Measurements from ENCODE around the gene PRSS53. TPM values are rescaled to one million over a fixed set of nuclear protein-coding genes. Genes with fewer than 3 reads are reported as not detected.

The PRSS53 gene
- total RNA-seq: 0.34 and 1.6 TPM in 2 replicates

DNA sequence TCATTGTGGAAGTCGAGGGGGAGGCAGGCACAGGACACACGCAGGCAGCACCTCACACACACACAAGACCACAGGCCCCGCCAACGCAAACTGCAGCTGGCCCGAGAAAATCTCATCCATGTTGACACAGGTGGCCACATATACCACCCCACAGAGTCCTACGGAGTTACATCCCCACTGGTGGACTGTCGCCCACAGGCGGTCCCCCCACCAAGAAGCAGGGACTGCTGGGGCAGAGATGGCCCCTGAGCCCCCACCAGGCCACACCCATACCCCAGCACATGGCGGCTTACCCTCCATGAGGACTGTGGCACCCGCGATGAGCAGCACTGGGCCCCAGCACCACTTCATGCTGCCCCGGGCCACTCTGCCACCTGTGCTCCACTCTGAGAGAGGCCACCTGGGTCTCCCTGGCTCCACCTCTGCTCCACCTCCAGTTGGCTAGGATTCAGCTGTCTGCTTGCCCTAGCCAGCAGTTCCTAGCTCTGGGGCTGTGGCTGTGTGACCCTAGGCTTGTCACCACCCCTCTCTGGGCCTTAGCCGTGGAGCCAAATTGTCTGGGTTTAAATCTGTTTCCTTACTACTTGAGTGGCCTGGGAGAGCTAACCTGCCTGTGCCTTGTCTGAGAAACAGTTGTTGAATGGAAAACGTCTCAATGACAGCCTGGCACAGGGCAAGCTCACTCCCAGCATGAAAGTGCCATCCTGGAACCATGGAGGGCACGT lies at the start of gene PRSS53:
Gene PRSS53 (minus strand): TSS at position 485 of the 725 bp plus-strand sequence. CDS start 134 bp downstream, at position 351.

DNA sequence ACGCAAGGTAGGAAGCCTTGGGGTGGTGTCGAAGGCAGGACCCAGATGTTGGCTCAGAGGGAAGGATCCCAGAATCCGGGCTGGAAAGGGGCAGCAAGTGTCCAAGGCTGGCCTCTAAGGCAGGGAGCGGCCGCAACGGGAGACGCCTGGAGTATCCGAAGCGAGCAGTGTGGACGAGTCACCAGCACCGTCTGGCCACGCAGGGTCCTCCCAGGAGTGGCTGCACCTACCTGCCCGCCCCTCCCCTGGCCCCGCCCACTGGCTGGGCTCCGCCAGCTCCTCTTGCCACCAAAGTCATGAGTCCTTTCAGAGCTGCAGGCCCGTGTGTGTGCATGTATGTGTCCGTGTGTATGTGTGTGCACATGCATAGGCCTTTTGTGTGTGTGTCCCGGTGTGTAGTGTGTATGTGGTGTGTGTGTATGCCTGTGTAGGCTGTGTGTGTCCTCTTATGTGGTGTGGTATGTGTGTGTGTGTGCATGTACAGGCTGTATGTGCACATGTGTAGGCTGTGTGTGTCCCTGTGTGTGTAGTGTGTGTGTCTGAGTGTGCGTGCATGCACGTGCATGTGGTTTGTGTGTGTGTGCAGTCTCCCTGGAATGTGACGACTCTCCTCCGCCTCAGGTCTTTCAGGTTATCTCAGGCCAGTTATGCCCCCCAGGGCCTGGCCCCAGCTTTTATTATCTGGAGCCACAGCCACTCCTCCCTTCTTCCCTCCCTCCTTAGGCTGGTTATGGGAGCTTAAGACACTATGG lies 47.0 kb upstream of the PRSS53 start, which contains the start of gene PRSS8:
Gene PRSS8 (minus strand): TSS at position 193 of the 752 bp plus-strand sequence. CDS start 229 bp downstream, outside the sequence.

DNA sequence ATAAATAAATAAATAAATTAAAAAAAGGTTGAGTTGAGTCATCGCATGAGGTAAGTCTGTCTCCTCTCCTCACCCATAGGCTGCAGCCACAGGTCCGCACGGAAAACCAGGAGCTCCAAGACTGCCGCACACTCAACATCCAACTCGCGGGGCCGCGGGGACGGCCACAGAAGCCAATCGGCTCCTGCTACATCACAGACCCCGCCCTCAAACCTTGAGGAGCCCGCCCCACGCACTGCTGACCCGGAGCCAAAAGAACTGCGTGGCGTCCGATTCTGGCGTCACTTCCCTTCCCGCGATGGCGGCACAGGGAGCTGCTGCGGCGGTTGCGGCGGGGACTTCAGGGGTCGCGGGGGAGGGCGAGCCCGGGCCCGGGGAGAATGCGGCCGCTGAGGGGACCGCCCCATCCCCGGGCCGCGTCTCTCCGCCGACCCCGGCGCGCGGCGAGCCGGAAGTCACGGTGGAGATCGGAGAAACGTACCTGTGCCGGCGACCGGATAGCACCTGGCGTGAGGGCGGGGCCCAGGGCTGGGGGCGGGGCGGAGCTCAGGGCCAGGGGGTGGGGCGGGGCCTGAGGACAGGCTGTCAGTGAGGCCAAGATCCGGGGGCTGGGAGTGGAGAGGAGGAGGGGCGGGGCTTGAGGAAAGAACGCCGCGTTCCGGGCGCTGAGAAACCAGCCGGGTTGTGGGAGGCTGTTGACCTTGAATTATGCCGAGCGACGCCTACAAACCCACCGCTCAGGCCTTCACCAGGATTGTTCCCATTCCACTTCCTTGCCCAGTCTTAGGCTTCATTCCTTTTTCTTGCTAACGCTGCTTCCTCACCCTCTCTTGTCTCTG lies 28.9 kb upstream of the PRSS53 start, which contains the start of gene KAT8:
Gene KAT8 (plus strand): TSS at position 281 of the 839 bp plus-strand sequence. CDS start 18 bp downstream, at position 299.

DNA sequence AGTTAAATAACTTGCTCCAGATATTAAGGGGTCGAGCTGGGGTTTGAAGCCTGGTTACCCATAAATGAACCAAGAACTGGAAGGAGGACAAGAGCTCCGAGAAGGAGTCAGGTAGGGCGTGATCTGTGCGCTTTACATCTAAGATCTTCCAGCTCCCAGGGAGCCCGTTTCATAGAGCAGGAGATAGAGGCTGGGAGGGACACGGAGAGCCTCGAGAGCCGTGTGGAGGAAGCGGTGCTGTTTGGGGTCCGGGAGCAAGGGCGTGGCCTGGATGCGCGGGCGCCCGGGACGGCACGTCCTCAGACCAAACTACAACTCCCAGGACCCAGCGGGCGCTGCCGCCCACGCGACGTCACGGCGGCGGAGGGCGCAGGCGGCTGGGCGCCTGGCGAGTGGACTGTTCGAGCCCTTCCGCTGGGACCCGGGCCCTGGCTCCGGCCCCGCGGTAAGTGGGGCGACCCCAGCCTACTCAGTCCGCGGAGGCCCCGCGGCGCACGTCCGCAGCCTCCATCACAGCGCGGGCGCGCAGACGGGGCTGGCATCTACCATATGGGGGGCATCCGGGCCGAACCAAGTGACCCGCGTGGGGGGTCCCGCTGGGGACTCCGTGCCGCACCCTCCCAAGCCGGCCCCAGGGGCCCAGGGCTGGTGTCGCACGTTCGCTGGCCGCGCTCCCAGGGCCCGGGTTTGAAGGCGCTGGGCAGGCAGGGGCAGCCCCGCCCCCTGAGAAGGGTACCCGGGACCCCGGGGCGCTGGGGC lies 19.5 kb upstream of the PRSS53 start, which contains the start of gene BCKDK:
Gene BCKDK (plus strand): TSS at position 352 of the 759 bp plus-strand sequence. CDS start 838 bp downstream, outside the sequence.

DNA sequence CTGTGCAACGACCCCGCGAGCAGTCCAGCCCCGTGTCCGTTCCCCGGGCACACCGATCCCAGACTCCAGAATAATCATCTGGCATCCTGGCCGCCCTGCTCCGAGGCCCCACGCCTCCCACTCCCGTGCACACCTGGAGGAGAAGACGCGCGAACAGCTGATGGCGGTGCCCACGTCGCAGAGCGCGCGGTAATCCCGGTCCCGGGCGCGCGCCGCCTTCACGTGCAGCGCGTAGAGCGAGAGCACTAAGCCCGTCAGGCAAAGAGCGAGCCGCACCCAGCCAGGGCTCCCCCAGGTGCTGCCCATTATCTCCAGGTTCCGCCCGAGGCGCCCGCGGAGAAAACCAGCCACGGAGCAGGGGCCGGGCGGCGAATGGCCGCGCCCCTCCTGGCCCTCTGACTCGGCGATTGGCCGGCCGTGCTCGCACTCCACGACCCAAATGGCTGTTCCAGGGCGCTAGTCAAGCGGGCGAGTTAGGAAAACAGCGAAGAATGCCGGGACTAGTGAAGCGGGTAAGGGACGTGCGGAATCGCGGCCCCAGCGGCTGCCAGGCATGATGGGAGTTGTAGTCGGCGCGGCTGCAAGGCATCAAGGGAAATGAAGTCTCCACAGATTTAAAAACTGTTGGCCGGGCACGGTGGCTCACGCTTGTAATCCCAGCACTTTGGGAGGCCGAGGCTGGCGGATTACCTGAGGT lies 5.8 kb upstream of the PRSS53 start, which contains the start of gene VKORC1:
Gene VKORC1 (minus strand): TSS at position 374 of the 697 bp plus-strand sequence. CDS start 68 bp downstream, at position 306.

DNA sequence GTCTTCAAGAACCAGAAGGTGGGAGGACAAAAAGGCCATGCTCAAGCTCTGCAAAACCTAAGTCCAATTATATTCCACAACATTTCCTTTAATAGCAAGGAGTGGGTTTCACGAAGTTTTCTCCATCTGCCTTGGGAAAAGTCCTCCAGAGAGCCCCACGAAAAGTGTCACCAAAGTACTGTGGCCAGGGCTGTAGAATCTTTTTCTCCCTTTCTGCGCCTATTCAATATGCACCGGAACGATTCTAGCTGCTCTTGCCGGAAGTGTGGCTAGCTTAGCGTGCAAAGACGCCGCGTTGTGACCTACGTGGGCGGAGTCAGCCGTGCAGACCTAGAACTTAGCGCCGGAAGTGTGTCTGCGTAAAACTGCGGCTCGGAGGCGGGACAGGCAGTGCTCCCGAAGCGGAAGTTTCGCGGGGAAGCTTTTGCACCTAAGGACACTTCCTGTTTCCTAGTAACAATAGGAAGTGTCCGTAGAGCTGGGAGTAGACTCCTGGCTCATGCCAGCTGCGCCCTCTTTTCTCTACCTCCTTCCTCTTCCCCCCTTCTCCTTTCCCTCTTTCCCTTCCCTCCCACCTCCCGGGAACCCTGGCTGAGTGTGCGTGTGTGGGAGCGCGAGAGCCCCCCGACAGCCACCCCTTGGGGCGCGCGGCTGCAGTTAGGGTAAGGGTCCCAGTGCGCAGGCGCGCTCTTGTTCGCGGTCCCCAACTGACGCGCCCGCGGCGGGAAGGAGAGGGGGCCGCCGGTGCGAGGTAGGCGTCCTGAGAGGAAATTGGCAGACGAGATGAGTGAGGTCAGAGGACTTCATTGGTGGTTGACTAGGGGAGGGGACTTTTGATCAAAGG lies 14.6 kb downstream of the PRSS53 start, which contains the start of the genes ZNF646 and ZNF668:
Gene ZNF646 (plus strand): TSS at position 453 of the 844 bp plus-strand sequence. CDS start 1,903 bp downstream, outside the sequence.
Gene ZNF668 (minus strand): TSS at position 271 of the 844 bp plus-strand sequence. CDS start 9,781 bp downstream, outside the sequence.

Other genes starting within 250 kb of the PRSS53 start
- 25.1 and 28.7 TPM in 2 replicates for gene BCL7C, start 194.9 kb downstream of the PRSS53 start, total RNA-seq
- gene CTF1, start 192.3 kb downstream of the PRSS53 start, total RNA-seq: 0.68 and 1.2 TPM in 2 replicates
- gene FBXL19, start 165.4 kb downstream of the PRSS53 start, total RNA-seq: 17.4 and 21.7 TPM in 2 replicates
- 14.0 and 33.7 TPM in 2 replicates for gene ORAI3, start 139.9 kb downstream of the PRSS53 start, total RNA-seq
- gene SETD1A, start 131.2 kb downstream of the PRSS53 start, total RNA-seq: 1.4 and 6.9 TPM in 2 replicates
- gene HSD3B7, start 103.7 kb downstream of the PRSS53 start, total RNA-seq: 4.1 and 4.7 TPM in 2 replicates
- gene STX1B, start 78.3 kb downstream of the PRSS53 start, total RNA-seq: under 0.01 and 0.07 TPM in 2 replicates
- 12.0 and 24.3 TPM in 2 replicates for gene STX4, start 55.4 kb downstream of the PRSS53 start, total RNA-seq
- gene ZNF668, start 14.7 kb downstream of the PRSS53 start, total RNA-seq: 7.2 and 7.5 TPM in 2 replicates
- 11.3 and 19.6 TPM in 2 replicates for gene ZNF646, start 14.5 kb downstream of the PRSS53 start, total RNA-seq
- gene VKORC1, start 5.9 kb upstream of the PRSS53 start, total RNA-seq: 27.0 and 29.0 TPM in 2 replicates
- gene BCKDK, start 19.4 kb upstream of the PRSS53 start, total RNA-seq: 7.2 and 18.7 TPM in 2 replicates
- 36.2 and 45.3 TPM in 2 replicates for gene KAT8, start 28.7 kb upstream of the PRSS53 start, total RNA-seq
- 31.1 and 54.2 TPM in 2 replicates for gene PRSS8, start 46.8 kb upstream of the PRSS53 start, total RNA-seq
- 0.34 and 0.85 TPM in 2 replicates for gene PRSS36, start 61.1 kb upstream of the PRSS53 start, total RNA-seq
- 17.8 and 42.6 TPM in 2 replicates for gene FUS, start 91.2 kb upstream of the PRSS53 start, total RNA-seq
- 56.4 and 92.7 TPM in 2 replicates for gene PYCARD, start 113.8 kb upstream of the PRSS53 start, total RNA-seq
- gene TRIM72, start 125.2 kb upstream of the PRSS53 start, total RNA-seq: under 0.01 TPM in 1 of 2 replicates, not detected in the other
- gene PYDC1, start 128.2 kb upstream of the PRSS53 start, total RNA-seq: not detected in 2 replicates
- 0.57 TPM in 1 of 2 replicates, not detected in the other for gene ITGAM, start 171.0 kb upstream of the PRSS53 start, total RNA-seq